PC-9 (cell line): Measurements from ENCODE around the gene NCSTN. TPM values are rescaled to one million over a fixed set of nuclear protein-coding genes. Genes with fewer than 3 reads are reported as not detected.

Experiments
- BruUV-seq: library from RNA; stranded (reverse); fragments of 400-500 nt; replicated peaks from 2 replicates; lab custom pipeline; 2021; lab: Mats Ljungman, UMichigan
- CTCF ChIA-PET: fragments of 300-600 bp; sonication (Branson Sonifier 250); formaldehyde crosslinking; loops from one replicate; lab custom pipeline; 2022; ENCODE audit warnings: antibody characterized with exemption; lab: Charles Lee
- POLR2A ChIA-PET: fragments of 300-600 bp; sonication (Branson Sonifier 250); formaldehyde crosslinking; loops from one replicate; lab custom pipeline; 2022; ENCODE audit warnings: antibody characterized with exemption; ENCODE audit not compliant: unreplicated experiment; lab: Charles Lee
- DNase-seq, 2 experiments: peaks; one replicate each; pipeline versions ENCODE4 v3.0.0 to v3.0.0-alpha.2; 2015 to 2022; ENCODE audit warnings: mixed read lengths in 1 of 2
- H2AFZ ChIP-seq: fragments of 200-600 bp; sonication (generic); 2 replicates; pipeline ENCODE4 v1.8.1; 2017; ENCODE audit warnings: antibody characterized with exemption
- H3F3A ChIP-seq: fragments of 200-600 bp; sonication (generic); 2 replicates; pipeline ENCODE4 v1.8.1; 2017; ENCODE audit warnings: antibody characterized with exemption, mild to moderate bottlenecking, low read depth; ENCODE audit not compliant: insufficient read depth
- H3K27ac ChIP-seq: fragments of 200-600 bp; sonication (generic); 2 replicates; pipeline ENCODE4 v1.6.1; 2016; ENCODE audit warnings: mixed run types
- H3K27me3 ChIP-seq: fragments of 200-600 bp; sonication (generic); 2 replicates; pipeline ENCODE4 v1.6.1; 2016; ENCODE audit warnings: low read depth, mixed run types; ENCODE audit not compliant: insufficient read depth
- H3K36me3 ChIP-seq: fragments of 200-600 bp; sonication (generic); 2 replicates; pipeline ENCODE4 v1.6.1; 2016; ENCODE audit warnings: low read depth, mixed run types
- H3K4me1 ChIP-seq: fragments of 200-600 bp; sonication (generic); replicated peaks from 2 replicates; pipeline ENCODE4 v1.6.1; 2016; ENCODE audit warnings: mixed run types; ENCODE audit not compliant: insufficient read depth
- H3K4me2 ChIP-seq: fragments of 200-600 bp; sonication (generic); 2 replicates; pipeline ENCODE4 v1.6.1; 2017; ENCODE audit warnings: mixed run types
- H3K4me3 ChIP-seq: fragments of 200-600 bp; sonication (generic); 2 replicates; pipeline ENCODE4 v1.6.1; 2016; ENCODE audit warnings: mixed run types
- H3K79me2 ChIP-seq: fragments of 200-600 bp; sonication (generic); 2 replicates; pipeline ENCODE4 v1.6.1; 2017; ENCODE audit warnings: low read depth, mixed run types
- H3K9me2 ChIP-seq: fragments of 200-600 bp; sonication (generic); 2 replicates; pipeline ENCODE4 v1.8.1; 2017; ENCODE audit warnings: mild to moderate bottlenecking; ENCODE audit not compliant: insufficient read depth
- H3K9me3 ChIP-seq: fragments of 200-600 bp; sonication (generic); 2 replicates; pipeline ENCODE4 v1.8.1; 2016; ENCODE audit warnings: low read depth; ENCODE audit not compliant: insufficient read depth
- H4K20me1 ChIP-seq: fragments of 200-600 bp; sonication (generic); 2 replicates; pipeline ENCODE4 v1.8.1; 2017; ENCODE audit not compliant: insufficient read depth
- EZH2 ChIP-seq: fragments of 200-600 bp; sonication (generic); IDR thresholded peaks from 2 replicates; pipeline ENCODE4 v1.8.0; 2017; ENCODE audit warnings: antibody characterized with exemption, low read depth
- intact Hi-C: fragments of 100-400 bp; cut with micrococcal nuclease; formaldehyde crosslinking; loops from one replicate; pipeline ENCODE4 v1.10.0; 2022; ENCODE audit not compliant: unreplicated experiment
- total RNA-seq: library from RNA; stranded (reverse); gene quantifications from 2 replicates; pipeline ENCODE4 v1.2.3, GENCODE V29; 2021
- TF ChIP-seq, protein P1 (sequence below): fragments of 200-600 bp; sonication (generic); conservative IDR thresholded peaks from 2 replicates; pipeline ENCODE4 v1.6.1; 2017; ENCODE audit warnings: mixed run types, antibody characterized with exemption, mild to moderate bottlenecking, moderate library complexity

Gene NCSTN
- total RNA-seq, 1 experiment from 2014 or later = 55.8 TPM

DNA sequence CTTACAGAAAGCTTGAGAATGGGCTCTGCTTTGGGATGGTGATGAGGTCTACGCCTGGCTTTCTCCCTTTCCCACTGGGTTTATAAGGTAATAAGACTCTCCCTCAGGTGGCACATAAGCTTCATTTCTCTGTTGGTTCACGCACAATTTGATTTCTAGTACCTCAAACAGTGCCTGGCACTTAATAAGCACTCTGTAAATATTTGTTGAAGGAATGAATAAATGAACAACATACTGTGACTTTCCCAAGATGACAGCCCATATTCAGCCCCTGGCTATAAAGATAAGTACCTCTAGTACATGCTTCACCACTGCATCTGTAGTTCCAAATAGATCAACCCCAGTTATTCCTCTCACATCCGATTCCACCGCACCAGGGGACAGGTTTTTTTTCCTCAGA lies 17.9 kb upstream of the NCSTN start:
- Histone ChIP-seq H3F3A (no peaks in the 10 kb centered on the region; the same call in 1 of the 2 replicates), H3K27me3 (no peaks in the 10 kb centered on the region), H3K4me2 (no peak overlapping the region), H3K9me3 (no peaks in the 10 kb centered on the region), H2AFZ (no peak overlapping the region), H3K9me2 (no peaks in the 10 kb centered on the region), H3K27ac (no peak overlapping the region), H4K20me1 (peaks cover 24% of the 10 kb centered on the region), H3K4me1 (no peaks in the 10 kb centered on the region), H3K4me3 (no peak overlapping the region), H3K36me3 (peaks cover 24% of the 10 kb centered on the region), H3K79me2 (no peaks in the 10 kb centered on the region)
- no TSS peak for BruUV-seq
- no peak for DNase-seq
- intact Hi-C loops = no loop called here
- POLR2A ChIA-PET = interaction anchor here (0.7 kb wide), 1 partner anchor 12 kb away, joined by 4 read pairs; no protein-coding TSS in a partner anchor
- TF ChIP-seq EZH2 = no peak
- TF ChIP-seq, protein P1, sequence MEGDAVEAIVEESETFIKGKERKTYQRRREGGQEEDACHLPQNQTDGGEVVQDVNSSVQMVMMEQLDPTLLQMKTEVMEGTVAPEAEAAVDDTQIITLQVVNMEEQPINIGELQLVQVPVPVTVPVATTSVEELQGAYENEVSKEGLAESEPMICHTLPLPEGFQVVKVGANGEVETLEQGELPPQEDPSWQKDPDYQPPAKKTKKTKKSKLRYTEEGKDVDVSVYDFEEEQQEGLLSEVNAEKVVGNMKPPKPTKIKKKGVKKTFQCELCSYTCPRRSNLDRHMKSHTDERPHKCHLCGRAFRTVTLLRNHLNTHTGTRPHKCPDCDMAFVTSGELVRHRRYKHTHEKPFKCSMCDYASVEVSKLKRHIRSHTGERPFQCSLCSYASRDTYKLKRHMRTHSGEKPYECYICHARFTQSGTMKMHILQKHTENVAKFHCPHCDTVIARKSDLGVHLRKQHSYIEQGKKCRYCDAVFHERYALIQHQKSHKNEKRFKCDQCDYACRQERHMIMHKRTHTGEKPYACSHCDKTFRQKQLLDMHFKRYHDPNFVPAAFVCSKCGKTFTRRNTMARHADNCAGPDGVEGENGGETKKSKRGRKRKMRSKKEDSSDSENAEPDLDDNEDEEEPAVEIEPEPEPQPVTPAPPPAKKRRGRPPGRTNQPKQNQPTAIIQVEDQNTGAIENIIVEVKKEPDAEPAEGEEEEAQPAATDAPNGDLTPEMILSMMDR = no peak
- CTCF ChIA-PET = no interaction called here

DNA sequence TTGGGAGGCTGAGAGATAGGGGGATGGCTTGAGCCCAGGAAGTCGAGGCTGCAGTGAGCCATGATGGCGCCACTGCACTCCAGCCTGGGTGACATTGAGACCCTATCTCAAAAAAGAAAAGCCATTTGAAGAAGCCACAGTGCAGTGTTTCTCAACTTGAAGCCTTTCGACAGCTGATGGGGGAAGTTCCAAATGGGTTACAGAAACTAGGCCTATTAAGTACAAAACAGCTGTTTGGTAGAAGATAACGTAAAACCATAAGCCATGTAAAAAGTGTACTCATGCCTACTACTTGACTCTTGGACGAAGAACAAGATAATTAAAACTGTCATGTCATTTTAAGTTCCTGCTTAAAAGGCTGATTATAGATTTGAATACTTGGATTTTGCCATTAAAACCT lies 16.8 kb upstream of the NCSTN start:
- H3K27me3 ChIP-seq = no peaks in the 10 kb centered on the region
- no TSS peak for BruUV-seq
- TF ChIP-seq EZH2 = no peak
- TF ChIP-seq, protein P1 = no peak
- H3K4me2 ChIP-seq = no peak overlapping the region
- no peak overlapping the region for H3K27ac ChIP-seq
- ChIA-PET CTCF (no interaction called here), POLR2A (no interaction called here)
- no peaks in the 10 kb centered on the region for H3K9me2 ChIP-seq
- H4K20me1 ChIP-seq = peaks cover 14% of the 10 kb centered on the region
- H3F3A ChIP-seq = no peaks in the 10 kb centered on the region
- no peaks in the 10 kb centered on the region for H3K4me1 ChIP-seq
- intact Hi-C loops = no loop called here
- peaks cover 23% of the 10 kb centered on the region for H3K36me3 ChIP-seq
- no peaks in the 10 kb centered on the region for H3K79me2 ChIP-seq
- H2AFZ ChIP-seq = no peak overlapping the region
- DNase-seq = no peak
- no peaks in the 10 kb centered on the region for H3K9me3 ChIP-seq
- H3K4me3 ChIP-seq = no peak overlapping the region

DNA sequence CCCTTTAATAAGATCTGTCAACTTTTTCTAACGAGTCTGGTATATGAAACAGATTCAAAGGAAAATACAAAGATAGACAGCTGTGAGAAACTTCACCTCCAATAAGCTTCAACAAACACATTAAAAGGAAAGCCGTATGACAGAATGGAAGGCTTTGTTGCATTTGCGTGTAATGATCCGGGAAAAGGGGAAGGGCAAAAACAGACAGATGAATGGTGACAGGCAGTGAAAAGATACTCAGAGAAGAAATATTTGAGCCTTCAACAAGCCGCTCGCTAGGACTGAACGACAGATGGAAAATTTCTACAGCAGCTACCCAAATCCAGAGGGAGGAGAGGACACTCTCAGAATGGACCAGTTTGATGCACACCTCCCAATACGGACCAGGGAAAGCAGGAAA lies 15.0 kb upstream of the NCSTN start:
- H3K9me2 ChIP-seq = no peaks in the 10 kb centered on the region
- no peaks in the 10 kb centered on the region for H3K79me2 ChIP-seq
- intact Hi-C loops = no loop called here
- no peak overlapping the region for H3K4me3 ChIP-seq
- TF ChIP-seq, protein P1 = no peak
- TF ChIP-seq EZH2 = no peak
- no peaks in the 10 kb centered on the region for H3K4me1 ChIP-seq
- H2AFZ ChIP-seq = no peak overlapping the region
- no peaks in the 10 kb centered on the region for H3K27me3 ChIP-seq
- DNase-seq = no peak
- no TSS peak for BruUV-seq
- H3K27ac ChIP-seq = no peak overlapping the region
- ChIA-PET CTCF (no interaction called here), POLR2A (no interaction called here)
- H3K36me3 ChIP-seq = peaks cover 36% of the 10 kb centered on the region
- H3F3A ChIP-seq = no peaks in the 10 kb centered on the region
- H3K4me2 ChIP-seq = no peak overlapping the region
- no peaks in the 10 kb centered on the region for H3K9me3 ChIP-seq
- H4K20me1 ChIP-seq = peaks cover 9% of the 10 kb centered on the region; the same call in 1 of the 2 replicates
